GM21423 (cell line): Measurements from ENCODE around the gene PTK6.
A peak's percentile ranks its signal among the peaks of the same experiment; 100 is the strongest.
"Not testable (repeated sequence)": the region's sequence is repeated elsewhere in the genome, so short reads cannot be mapped to it uniquely, and the experiment has no call there.

Experiments used
- ATAC-seq: cut with Tn5 transposase; IDR thresholded peaks from one replicate; pipeline ENCODE4 v1.9.1; 2021; ENCODE audit warnings: mild to moderate bottlenecking, moderate library complexity; ENCODE audit not compliant: unreplicated experiment

The PTK6 gene

GRCh38 chr20:63559485-63560332, 22.5 kb upstream of the PTK6 start:
- not testable (repeated sequence) for ATAC-seq

GRCh38 chr20:63558804-63559484, 21.8 kb upstream of the PTK6 start:
- no peak for ATAC-seq

GRCh38 chr20:63557481-63557891, 20.3 kb upstream of the PTK6 start:
- no peak for ATAC-seq

- no peak for ATAC-seq
These were observed 19.8 kb upstream of the PTK6 start for GRCh38 chr20:63556873-63557478.

GRCh38 chr20:63555661-63556381, 18.6 kb upstream of the PTK6 start:
- ATAC-seq = no peak

- ATAC-seq = no peak
These were observed 17.4 kb upstream of the PTK6 start for GRCh38 chr20:63554361-63555278.

GRCh38 chr20:63553933-63554290, 16.7 kb upstream of the PTK6 start, which contains the start of gene FNDC11:
TSS of gene FNDC11 (plus strand) at chr20:63554159. CDS start at chr20:63555664, 1,505 bp downstream.
- peak; percentile 24 for ATAC-seq

- ATAC-seq = peak; percentile 32
These were observed 16.2 kb upstream of the PTK6 start for GRCh38 chr20:63553251-63553932.

- peak; percentile 49 for ATAC-seq
These were observed 15.5 kb upstream of the PTK6 start for GRCh38 chr20:63552481-63553249.

GRCh38 chr20:63551068-63551467, 13.9 kb upstream of the PTK6 start:
- no peak for ATAC-seq

GRCh38 chr20:63549679-63550282, 12.6 kb upstream of the PTK6 start:
- no peak for ATAC-seq

GRCh38 chr20:63549019-63549418, 11.8 kb upstream of the PTK6 start:
- ATAC-seq = no peak

GRCh38 chr20:63548542-63548941, 11.4 kb upstream of the PTK6 start:
- no peak for ATAC-seq

- no peak for ATAC-seq
These were observed 10.7 kb upstream of the PTK6 start, which contains the start of gene SRMS for GRCh38 chr20:63547725-63548480. TSS of gene SRMS (minus strand) at chr20:63547749. CDS start at chr20:63547463, 286 bp downstream.

GRCh38 chr20:63546956-63547724, 10.0 kb upstream of the PTK6 start:
- no peak for ATAC-seq

GRCh38 chr20:63546256-63546955, 9.2 kb upstream of the PTK6 start:
- ATAC-seq = no peak
